Lower lobe of right lung (tissue), 2 donors: ENCODE results near the gene SPATA31E1. TPM values are rescaled to one million over a fixed set of nuclear protein-coding genes. Genes with fewer than 3 reads are reported as not detected.
"Not testable (repeated sequence)": the region's sequence is repeated elsewhere in the genome, so short reads cannot be mapped to it uniquely, and the experiment has no call there.

Source experiments
- ATAC-seq, 2 donors: fragments of 200-7000 bp; cut with Tn5 transposase; one replicate each; pipeline ENCODE4 v1.9.1; 2020 to 2022; ENCODE audit warnings: mild to moderate bottlenecking in 2 of 2, moderate library complexity in 2 of 2
- DNase-seq: peaks from one replicate; pipeline ENCODE4 v3.0.0-alpha.2; 2020
- H3K27ac ChIP-seq: fragments of 200-600 bp; one replicate; pipeline ENCODE4 v1.8.0; 2022
- H3K27me3 ChIP-seq: fragments of 200-600 bp; one replicate; pipeline ENCODE4 v1.8.0; 2022; ENCODE audit warnings: low read depth
- H3K36me3 ChIP-seq: fragments of 200-600 bp; one replicate; pipeline ENCODE4 v1.8.0; 2022; ENCODE audit warnings: mild to moderate bottlenecking
- H3K4me1 ChIP-seq: fragments of 200-600 bp; one replicate; pipeline ENCODE4 v1.8.0; 2022
- H3K4me3 ChIP-seq: fragments of 200-600 bp; one replicate; pipeline ENCODE4 v1.8.0; 2022; ENCODE audit warnings: mild to moderate bottlenecking
- H3K9me3 ChIP-seq: fragments of 200-600 bp; one replicate; pipeline ENCODE4 v1.8.0; 2022
- CTCF ChIP-seq: fragments of 200-600 bp; IDR thresholded peaks from one replicate; pipeline ENCODE4 v1.8.0; 2022; ENCODE audit warnings: antibody characterized with exemption, mild to moderate bottlenecking
- intact Hi-C: fragments of 100-400 bp; cut with DNase I; formaldehyde crosslinking; loops from one replicate; pipeline ENCODE4 v1.11.0; 2022
- total RNA-seq: library from RNA; stranded (reverse); fragmentation: NEBNext Ultra II Directional; extraction: Animal tissue kit (Norgen Biotek cat#: 25700); gene quantifications from one replicate; pipeline ENCODE4 v1.2.1, GENCODE V29; 2021
- donor health status: DM: no; HTN: yes; CAD: no; lungs with severe emphysema.

The SPATA31E1 gene
- total RNA-seq, 1 donor from 2014 or later, result not detected

DNA sequence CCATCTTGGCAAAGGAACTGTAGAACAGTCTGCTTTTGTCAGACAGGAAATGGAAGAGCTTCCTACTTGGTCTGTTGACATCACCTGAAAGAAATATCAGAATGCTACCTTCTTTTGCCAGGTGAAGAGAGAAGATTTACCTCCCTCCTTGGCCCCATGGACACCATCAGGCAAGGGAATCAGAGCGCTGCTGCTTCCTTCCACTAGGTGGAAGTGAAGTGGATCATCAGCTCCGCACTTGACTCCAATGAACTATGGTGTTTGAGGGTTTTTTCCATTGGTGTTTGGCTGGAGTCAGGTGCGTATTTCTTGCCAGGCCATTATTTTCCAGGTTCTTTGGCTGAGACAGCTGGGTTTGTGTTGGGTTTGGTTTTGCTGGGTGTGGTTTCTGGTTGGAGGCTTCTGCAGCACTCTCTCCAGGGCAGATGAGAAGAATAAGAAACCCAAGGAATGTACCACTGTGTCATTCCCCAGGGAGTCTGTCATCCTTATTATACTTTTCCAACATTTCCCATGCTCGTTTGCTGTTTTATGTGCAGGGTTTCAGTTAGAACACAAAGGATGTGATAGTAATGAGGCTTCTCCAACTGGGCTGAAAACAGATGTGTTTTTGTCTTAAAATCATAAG lies 12.4 kb downstream of the SPATA31E1 start:
- intact Hi-C loops, result no loop called here
- H3K27me3 ChIP-seq, result no peaks in the 10 kb centered on the region
- DNase-seq (no peak), ATAC-seq (no peak)
- TF ChIP-seq CTCF, result no peak
- no peak overlapping the region for H3K4me3 ChIP-seq
- no peaks in the 10 kb centered on the region for H3K9me3 ChIP-seq
- no peaks in the 10 kb centered on the region for H3K36me3 ChIP-seq
- H3K4me1 ChIP-seq, result no peaks in the 10 kb centered on the region
- no peak overlapping the region for H3K27ac ChIP-seq

- no peak for ATAC-seq
Observed at GRCh38 chr9:87896891-87897290, 14.2 kb downstream of the SPATA31E1 start.

DNA sequence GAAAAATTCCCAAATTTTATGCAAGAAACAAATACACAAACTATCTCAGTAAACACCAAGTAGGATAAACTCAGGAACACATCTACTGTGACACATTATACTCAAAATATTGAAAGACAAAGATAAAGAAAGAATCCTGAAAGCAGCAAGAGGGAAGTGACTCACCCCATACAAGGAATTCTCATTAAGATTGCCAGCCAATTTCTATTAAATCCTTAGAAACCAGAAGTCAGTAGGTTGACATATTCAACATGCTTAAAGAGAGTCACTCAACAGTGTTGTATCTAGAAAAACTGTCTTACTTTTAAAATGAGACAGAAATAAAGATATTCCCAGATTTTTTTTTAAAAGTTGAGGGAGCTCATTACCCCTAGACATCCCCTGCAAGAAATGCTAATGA lies 15.5 kb downstream of the SPATA31E1 start:
- H3K27me3 ChIP-seq, result no peaks in the 10 kb centered on the region
- intact Hi-C loops, result no loop called here
- ATAC-seq, result no peak
- no peak overlapping the region for H3K27ac ChIP-seq
- H3K36me3 ChIP-seq, result no peaks in the 10 kb centered on the region
- no peaks in the 10 kb centered on the region for H3K4me1 ChIP-seq
- H3K9me3 ChIP-seq, result no peaks in the 10 kb centered on the region
- TF ChIP-seq CTCF, result no peak
- no peak for DNase-seq
- no peak overlapping the region for H3K4me3 ChIP-seq

More at GRCh38 chr9:87896891-87897290, 14.2 kb downstream of the SPATA31E1 start:
- H3K4me3 ChIP-seq, result no peak overlapping the region
- no peaks in the 10 kb centered on the region for H3K9me3 ChIP-seq
- no peak overlapping the region for H3K27ac ChIP-seq
- H3K27me3 ChIP-seq, result no peaks in the 10 kb centered on the region
- no peaks in the 10 kb centered on the region for H3K4me1 ChIP-seq
- no peak for TF ChIP-seq CTCF
- intact Hi-C loops, result no loop called here
- no peak for DNase-seq
- H3K36me3 ChIP-seq, result no peaks in the 10 kb centered on the region

- H3K27ac ChIP-seq, H3K4me1 ChIP-seq, H3K4me3 ChIP-seq, ATAC-seq, DNase-seq, H3K9me3 ChIP-seq, H3K36me3 ChIP-seq, intact Hi-C loops, H3K27me3 ChIP-seq: not testable (repeated sequence)
Observed at GRCh38 chr9:87902371-87902770, 19.7 kb downstream of the SPATA31E1 start.

DNA sequence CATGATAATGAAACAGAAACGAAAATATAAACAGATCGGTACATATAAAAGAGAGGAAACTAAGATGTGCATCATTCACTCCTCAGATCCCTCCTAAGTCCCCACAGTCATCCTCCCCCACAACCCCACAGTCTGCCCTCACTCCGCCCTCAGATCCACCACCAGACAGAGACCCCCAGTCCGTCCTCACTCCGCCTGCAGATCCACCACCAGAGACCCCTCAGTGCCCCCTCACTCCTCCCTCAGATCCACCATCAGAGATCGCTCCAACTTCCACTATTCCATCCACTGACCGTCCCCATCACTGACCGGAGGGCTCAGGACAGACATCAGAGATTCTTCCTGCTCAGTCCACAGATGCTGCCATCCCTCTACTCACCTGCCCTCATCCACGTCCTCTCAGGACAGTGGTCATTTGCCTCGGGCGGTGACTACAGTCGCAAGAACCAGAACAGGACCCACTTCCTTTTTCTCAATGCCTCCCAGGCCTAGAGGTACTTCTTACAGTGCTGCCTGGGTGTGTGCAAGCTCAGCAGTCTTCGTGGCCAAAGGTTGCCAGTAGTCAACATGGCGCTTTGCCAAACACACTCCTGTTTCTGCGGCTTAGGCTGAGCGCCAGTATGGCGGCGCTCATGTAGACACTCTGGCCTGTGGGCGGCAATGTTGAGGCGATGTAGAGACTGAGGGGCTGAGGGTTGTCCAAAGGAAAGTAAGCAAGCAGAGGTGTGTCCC lies 26.8 kb downstream of the SPATA31E1 start:
- ATAC-seq (peak; percentile 48 to 61), DNase-seq (peak; percentile 49)
- Histone ChIP-seq H3K36me3 (no peaks in the 10 kb centered on the region), H3K4me1 (no peaks in the 10 kb centered on the region), H3K27ac (no peak overlapping the region), H3K27me3 (no peaks in the 10 kb centered on the region), H3K9me3 (no peaks in the 10 kb centered on the region), H3K4me3 (no peak overlapping the region)
- intact Hi-C loops, result no loop called here
- no peak for TF ChIP-seq CTCF

GRCh38 chr9:87910821-87911220 lies 28.1 kb downstream of the SPATA31E1 start:
- Histone ChIP-seq H3K9me3 (no peaks in the 10 kb centered on the region), H3K27me3 (no peaks in the 10 kb centered on the region), H3K27ac (no peak overlapping the region), H3K4me3 (no peak overlapping the region), H3K4me1 (no peaks in the 10 kb centered on the region), H3K36me3 (no peaks in the 10 kb centered on the region)
- ATAC-seq (no peak), DNase-seq (no peak)
- TF ChIP-seq CTCF, result no peak
- intact Hi-C loops, result no loop called here

DNA sequence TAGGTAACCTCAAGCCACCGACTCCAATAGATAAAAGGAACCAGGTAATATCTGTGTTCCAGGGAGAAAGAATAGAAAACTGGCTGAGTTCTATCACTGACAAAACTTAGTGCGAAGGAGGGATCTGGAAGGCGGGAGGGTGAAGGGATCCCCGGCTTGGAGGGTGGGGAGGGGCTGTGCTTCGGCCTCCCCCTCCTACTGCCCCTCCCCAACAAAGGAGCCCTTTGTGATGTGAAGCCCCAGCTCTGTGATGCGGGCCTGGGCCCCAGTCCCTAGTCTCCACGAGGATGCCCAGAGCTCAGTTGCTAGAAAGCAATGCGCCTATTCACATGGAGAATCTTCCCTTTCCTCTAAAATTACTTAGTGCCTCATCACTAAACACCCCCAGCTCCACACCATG lies 35.0 kb downstream of the SPATA31E1 start, which contains the start of gene SPATA31C1:
SPATA31C1 (plus strand) TSS at position 301 of the 400 bp plus-strand sequence.
- H3K36me3 ChIP-seq, H3K27ac ChIP-seq, H3K27me3 ChIP-seq, DNase-seq, intact Hi-C loops, H3K9me3 ChIP-seq, H3K4me1 ChIP-seq, ATAC-seq, H3K4me3 ChIP-seq: not testable (repeated sequence)

DNA sequence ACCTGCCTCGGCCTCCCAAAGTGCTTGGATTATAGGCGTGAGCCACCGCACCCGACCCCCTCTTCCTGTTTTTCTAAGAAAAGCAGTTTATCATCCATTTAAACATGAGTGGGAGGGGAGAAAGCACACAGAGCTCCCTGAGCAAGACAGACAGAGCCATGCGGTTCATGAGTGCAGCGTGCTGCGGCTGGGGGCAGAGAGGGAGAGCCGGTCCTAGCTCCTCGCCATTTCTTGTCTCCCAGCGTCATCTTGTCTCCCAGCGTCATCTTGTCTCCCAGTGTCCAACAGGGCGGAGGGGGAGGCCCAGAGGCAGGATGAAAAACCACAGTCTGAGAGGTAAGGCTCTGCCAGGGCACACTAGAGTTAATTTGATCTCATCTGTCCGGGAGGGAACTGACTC lies 36.3 kb downstream of the SPATA31E1 start:
- H3K4me1 ChIP-seq, H3K9me3 ChIP-seq: not testable (repeated sequence)

GRCh38 chr9:87921561-87921960 lies 38.9 kb downstream of the SPATA31E1 start:
- H3K36me3 ChIP-seq, H3K9me3 ChIP-seq, H3K4me3 ChIP-seq, ATAC-seq, H3K27me3 ChIP-seq, H3K4me1 ChIP-seq, H3K27ac ChIP-seq, intact Hi-C loops, DNase-seq: not testable (repeated sequence)

More for the DNA sequence above, 36.3 kb downstream of the SPATA31E1 start:
- H3K27me3 ChIP-seq, ATAC-seq, H3K4me3 ChIP-seq, H3K36me3 ChIP-seq, DNase-seq, intact Hi-C loops, H3K27ac ChIP-seq: not testable (repeated sequence)
